NAMALWA (cell line): ENCODE results near the gene ADARB2.
"Not testable (repeated sequence)": the region's sequence is repeated elsewhere in the genome, so short reads cannot be mapped to it uniquely, and the experiment has no call there.

Experiments
- DNase-seq: peaks from one replicate; pipeline ENCODE4 v3.0.0-alpha.2; 2015; ENCODE audit warnings: low spot score

Gene ADARB2

GRCh38 chr10:1737222-1738061 lies at the start of gene ADARB2:
ADARB2 (minus strand) TSS chr10:1737525.
- DNase-seq: no peak

- DNase-seq: no peak
These were observed 48.5 kb upstream of the ADARB2 start for GRCh38 chr10:1785835-1786234.

GRCh38 chr10:1782841-1783240 lies 45.5 kb upstream of the ADARB2 start:
- DNase-seq: no peak

GRCh38 chr10:1779796-1780195 lies 42.5 kb upstream of the ADARB2 start:
- no peak for DNase-seq

GRCh38 chr10:1778375-1778969 lies 41.1 kb upstream of the ADARB2 start:
- DNase-seq: no peak

- no peak for DNase-seq
These were observed 38.9 kb upstream of the ADARB2 start for GRCh38 chr10:1776127-1776662.

GRCh38 chr10:1774796-1775195 lies 37.5 kb upstream of the ADARB2 start:
- no peak for DNase-seq

GRCh38 chr10:1773204-1773603 lies 35.9 kb upstream of the ADARB2 start:
- DNase-seq: not testable (repeated sequence)

GRCh38 chr10:1766049-1766448 lies 28.7 kb upstream of the ADARB2 start:
- no peak for DNase-seq

GRCh38 chr10:1762076-1762475 lies 24.8 kb upstream of the ADARB2 start:
- DNase-seq: no peak

GRCh38 chr10:1754506-1755153 lies 17.3 kb upstream of the ADARB2 start:
- DNase-seq: no peak

- no peak for DNase-seq
These were observed 14.8 kb upstream of the ADARB2 start for GRCh38 chr10:1752153-1752552.

- no peak for DNase-seq
These were observed 10.3 kb upstream of the ADARB2 start for GRCh38 chr10:1747590-1748157.

GRCh38 chr10:1746796-1747195 lies 9.5 kb upstream of the ADARB2 start:
- no peak for DNase-seq

- no peak for DNase-seq
These were observed 8.6 kb upstream of the ADARB2 start for GRCh38 chr10:1745780-1746456.

- DNase-seq: no peak
These were observed 7.2 kb upstream of the ADARB2 start for GRCh38 chr10:1744524-1744923.

- no peak for DNase-seq
These were observed 5.8 kb upstream of the ADARB2 start for GRCh38 chr10:1743141-1743540.

- no peak for DNase-seq
These were observed 4.1 kb upstream of the ADARB2 start for GRCh38 chr10:1741450-1741849.

GRCh38 chr10:1739751-1740150 lies 2.4 kb upstream of the ADARB2 start:
- no peak for DNase-seq

GRCh38 chr10:1738950-1739349 lies 1.6 kb upstream of the ADARB2 start:
- no peak for DNase-seq

- no peak for DNase-seq
These were observed 428 bp downstream of the ADARB2 start for GRCh38 chr10:1736972-1737221.
